ACC112 (cell line): Measurements from ENCODE around the gene ADD1.

ENCODE experiments used
- H2AFZ ChIP-seq: fragments of 200-600 bp; sonication (generic); one replicate; pipeline ENCODE4 v1.6.0; 2017; ENCODE audit warnings: antibody characterized with exemption, low read length; ENCODE audit not compliant: unreplicated experiment
- H3K27ac ChIP-seq: fragments of 200-600 bp; sonication (generic); 2 replicates; pipeline ENCODE4 v1.5.1; 2014; ENCODE audit warnings: low read depth, mild to moderate bottlenecking, antibody characterized with exemption, low read length, moderate library complexity
- H3K27me3 ChIP-seq: fragments of 200-600 bp; sonication (generic); 2 replicates; pipeline ENCODE4 v1.6.1; 2014; ENCODE audit warnings: mild to moderate bottlenecking, antibody characterized with exemption, low read length, moderate library complexity, mixed read lengths; ENCODE audit not compliant: insufficient read depth
- H3K36me3 ChIP-seq: fragments of 200-600 bp; sonication (generic); 2 replicates; pipeline ENCODE4 v1.6.1; 2016; ENCODE audit warnings: mild to moderate bottlenecking, antibody characterized with exemption, low read length, moderate library complexity, mixed read lengths; ENCODE audit not compliant: insufficient read depth
- H3K4me1 ChIP-seq: fragments of 200-600 bp; sonication (generic); one replicate; pipeline ENCODE4 v1.6.1; 2016; ENCODE audit warnings: low read length, mixed read lengths; ENCODE audit not compliant: insufficient read depth, unreplicated experiment, control insufficient read depth
- H3K4me3 ChIP-seq: fragments of 200-600 bp; sonication (generic); 2 replicates; pipeline ENCODE4 v1.5.1; 2014; ENCODE audit warnings: mild to moderate bottlenecking, low read depth, low read length
- H3K79me2 ChIP-seq: fragments of 200-600 bp; sonication (generic); one replicate; pipeline ENCODE4 v1.6.0; 2016; ENCODE audit warnings: low read length; ENCODE audit not compliant: control insufficient read depth, unreplicated experiment, insufficient read depth

Gene ADD1

GRCh38 chr4:2799224-2799911 is 44.3 kb upstream of the ADD1 start:
- Histone ChIP-seq H3K27me3 (no peaks in the 10 kb centered on the region), H3K27ac (0 out of 2 replicates have a peak overlapping the region, but pooled peaks have one; percentile 76), H3K79me2 (peaks cover 82% of the 10 kb centered on the region)

DNA sequence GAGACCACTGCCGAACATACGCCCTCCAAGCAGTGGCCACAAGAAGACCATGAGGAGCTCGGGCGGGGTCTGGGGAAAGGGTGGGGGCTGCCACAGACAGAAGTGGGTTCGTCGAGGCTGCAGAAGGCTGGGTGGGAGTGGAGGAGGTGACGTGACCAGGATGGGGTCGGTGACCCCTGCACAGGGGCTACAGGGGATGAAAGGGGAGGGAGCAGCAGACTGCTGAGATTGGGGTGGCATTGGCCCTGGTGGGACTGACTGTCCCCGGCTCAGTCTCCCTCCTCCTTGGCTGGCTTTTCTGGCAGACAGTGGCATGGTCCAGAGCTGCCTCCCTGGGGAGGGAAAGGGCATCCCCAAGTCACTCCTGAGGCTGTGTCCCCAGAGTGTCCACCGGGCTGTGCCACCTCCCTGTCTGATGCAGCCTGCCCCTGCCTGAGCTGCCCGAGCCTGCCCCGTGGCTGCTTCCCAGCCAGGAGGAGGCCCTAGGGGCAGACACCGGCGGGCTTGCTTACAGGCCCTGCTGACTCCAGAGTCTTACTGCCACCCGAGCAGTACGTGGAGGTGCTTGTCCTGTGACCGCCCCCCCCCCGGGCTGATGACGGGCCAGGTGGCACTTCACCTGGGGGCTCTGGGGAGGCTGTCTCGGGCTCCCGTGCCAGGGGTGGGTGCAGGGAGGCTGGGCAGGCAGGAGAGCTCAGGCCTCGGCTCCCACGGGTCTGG is 43.5 kb upstream of the ADD1 start:
- peaks cover 9% of the 10 kb centered on the region; the same call in 1 of the 2 replicates for H3K36me3 ChIP-seq

More at GRCh38 chr4:2799224-2799911, 44.3 kb upstream of the ADD1 start:
- Histone ChIP-seq H3K4me3 (no peak overlapping the region), H3K36me3 (peaks cover 9% of the 10 kb centered on the region; the same call in 1 of the 2 replicates), H3K4me1 (peaks cover 77% of the 10 kb centered on the region), H2AFZ (no peak overlapping the region)

GRCh38 chr4:2800691-2801596 is 42.7 kb upstream of the ADD1 start:
- Histone ChIP-seq H3K27ac (peak overlapping the region; percentile 76), H3K4me3 (no peak overlapping the region; the same call in 1 of the 2 replicates), H3K36me3 (peaks cover 9% of the 10 kb centered on the region; the same call in 1 of the 2 replicates), H3K79me2 (peaks cover 84% of the 10 kb centered on the region), H3K27me3 (no peaks in the 10 kb centered on the region), H2AFZ (no peak overlapping the region), H3K4me1 (peaks cover 62% of the 10 kb centered on the region)

More for the DNA sequence above, 43.5 kb upstream of the ADD1 start:
- Histone ChIP-seq H3K27ac (peak overlapping the region; percentile 76), H3K79me2 (peaks cover 85% of the 10 kb centered on the region), H3K27me3 (no peaks in the 10 kb centered on the region), H3K4me1 (peaks cover 69% of the 10 kb centered on the region), H3K4me3 (no peak overlapping the region; the same call in 1 of the 2 replicates), H2AFZ (no peak overlapping the region)

GRCh38 chr4:2802618-2803531 is 40.8 kb upstream of the ADD1 start:
- Histone ChIP-seq H3K27ac (no peak overlapping the region), H2AFZ (no peak overlapping the region), H3K79me2 (peaks cover 81% of the 10 kb centered on the region), H3K4me1 (peaks cover 46% of the 10 kb centered on the region), H3K4me3 (no peak overlapping the region), H3K27me3 (no peaks in the 10 kb centered on the region), H3K36me3 (peaks cover 9% of the 10 kb centered on the region; the same call in 1 of the 2 replicates)

GRCh38 chr4:2803624-2804448 is 39.8 kb upstream of the ADD1 start:
- peaks cover 9% of the 10 kb centered on the region; the same call in 1 of the 2 replicates for H3K36me3 ChIP-seq
- no peak overlapping the region for H2AFZ ChIP-seq
- H3K4me1 ChIP-seq: peaks cover 37% of the 10 kb centered on the region
- H3K27me3 ChIP-seq: no peaks in the 10 kb centered on the region
- H3K79me2 ChIP-seq: peaks cover 77% of the 10 kb centered on the region
- H3K27ac ChIP-seq: no peak overlapping the region
- H3K4me3 ChIP-seq: no peak overlapping the region

- H3K4me1 ChIP-seq: peaks cover 30% of the 10 kb centered on the region
- no peak overlapping the region for H3K27ac ChIP-seq
- no peak overlapping the region for H2AFZ ChIP-seq
- peaks cover 9% of the 10 kb centered on the region; the same call in 1 of the 2 replicates for H3K36me3 ChIP-seq
- no peak overlapping the region for H3K4me3 ChIP-seq
- peaks cover 75% of the 10 kb centered on the region for H3K79me2 ChIP-seq
- no peaks in the 10 kb centered on the region for H3K27me3 ChIP-seq
These were observed 39.1 kb upstream of the ADD1 start for GRCh38 chr4:2804449-2804972.

GRCh38 chr4:2804973-2805501 is 38.6 kb upstream of the ADD1 start:
- Histone ChIP-seq H3K4me3 (no peak overlapping the region), H3K27me3 (no peaks in the 10 kb centered on the region), H3K79me2 (peaks cover 75% of the 10 kb centered on the region), H3K4me1 (peaks cover 25% of the 10 kb centered on the region), H2AFZ (no peak overlapping the region), H3K36me3 (peaks cover 9% of the 10 kb centered on the region; the same call in 1 of the 2 replicates), H3K27ac (no peak overlapping the region)

GRCh38 chr4:2805712-2806389 is 37.8 kb upstream of the ADD1 start:
- peaks cover 73% of the 10 kb centered on the region for H3K79me2 ChIP-seq
- peaks cover 17% of the 10 kb centered on the region for H3K4me1 ChIP-seq
- H3K27ac ChIP-seq: no peak overlapping the region
- H3K27me3 ChIP-seq: no peaks in the 10 kb centered on the region
- no peak overlapping the region for H2AFZ ChIP-seq
- H3K4me3 ChIP-seq: no peak overlapping the region
- H3K36me3 ChIP-seq: peaks cover 9% of the 10 kb centered on the region; the same call in 1 of the 2 replicates
